ENCODE data around the gene SRGAP1.

The SRGAP1 gene

GRCh38 chr12:63915105-63915800, 70.8 kb downstream of the SRGAP1 start:
- TF ChIP-seq TAF1 (IDR thresholded peaks at IDR 0.05; ENCODE audit: borderline replicate concordance, insufficient read depth, low read length) (no peak), SIN3A (IDR thresholded peaks at IDR 0.05; ENCODE audit: borderline replicate concordance, insufficient read depth, low read length) (no peak), REST (IDR thresholded peaks at IDR 0.05; ENCODE audit: insufficient read depth in 1 of 2, low read depth in 2 of 2, low read length in 2 of 2) (no peak), FOXP2 (optimal IDR thresholded peaks at IDR 0.05; ENCODE audit: borderline replicate concordance, extremely low read depth, extremely low read length, insufficient read depth) (no peak), POLR2AphosphoS5 (IDR thresholded peaks at IDR 0.05; ENCODE audit: low read depth, low read length) (no peak)

GRCh38 chr12:63916561-63917476, 72.3 kb downstream of the SRGAP1 start:
- no peak for TF ChIP-seq TAF1 (IDR thresholded peaks at IDR 0.05; ENCODE audit: borderline replicate concordance, insufficient read depth, low read length)
- no peak for TF ChIP-seq POLR2AphosphoS5 (IDR thresholded peaks at IDR 0.05; ENCODE audit: low read depth, low read length)
- no peak for TF ChIP-seq SIN3A (IDR thresholded peaks at IDR 0.05; ENCODE audit: borderline replicate concordance, insufficient read depth, low read length)
- no peak for TF ChIP-seq REST (IDR thresholded peaks at IDR 0.05; ENCODE audit: insufficient read depth in 1 of 2, low read depth in 2 of 2, low read length in 2 of 2)
- TF ChIP-seq FOXP2 (optimal IDR thresholded peaks at IDR 0.05; ENCODE audit: borderline replicate concordance, extremely low read depth, extremely low read length, insufficient read depth) = no peak

- TF ChIP-seq POLR2AphosphoS5 (IDR thresholded peaks at IDR 0.05; ENCODE audit: low read depth, low read length) (no peak), REST (IDR thresholded peaks at IDR 0.05; ENCODE audit: insufficient read depth in 1 of 2, low read depth in 2 of 2, low read length in 2 of 2) (no peak), FOXP2 (optimal IDR thresholded peaks at IDR 0.05; ENCODE audit: borderline replicate concordance, extremely low read depth, extremely low read length, insufficient read depth) (no peak), SIN3A (IDR thresholded peaks at IDR 0.05; ENCODE audit: borderline replicate concordance, insufficient read depth, low read length) (no peak), TAF1 (IDR thresholded peaks at IDR 0.05; ENCODE audit: borderline replicate concordance, insufficient read depth, low read length) (no peak)
These were observed 73.0 kb downstream of the SRGAP1 start for GRCh38 chr12:63917477-63917862.

- TF ChIP-seq SIN3A (IDR thresholded peaks at IDR 0.05; ENCODE audit: borderline replicate concordance, insufficient read depth, low read length) (no peak), TAF1 (IDR thresholded peaks at IDR 0.05; ENCODE audit: borderline replicate concordance, insufficient read depth, low read length) (no peak), POLR2AphosphoS5 (IDR thresholded peaks at IDR 0.05; ENCODE audit: low read depth, low read length) (no peak), REST (IDR thresholded peaks at IDR 0.05; ENCODE audit: insufficient read depth in 1 of 2, low read depth in 2 of 2, low read length in 2 of 2) (no peak), FOXP2 (optimal IDR thresholded peaks at IDR 0.05; ENCODE audit: borderline replicate concordance, extremely low read depth, extremely low read length, insufficient read depth) (no peak)
These were observed 73.6 kb downstream of the SRGAP1 start for GRCh38 chr12:63917864-63918799.

Measured in PFSK-1 (cell line).